Natural killer cell treated with Interleukin-12 subunit alpha and Interleukin-12 subunit beta and Interleukin-15 and Interleukin-18, amount 100 ng/mL, for 72 hours (primary cell): ENCODE data around the gene POPDC2. TPM values are rescaled to one million over a fixed set of nuclear protein-coding genes. Genes with fewer than 3 reads are reported as not detected.

ENCODE experiments used
- ATAC-seq, 2 donors: fragments of 150-1000 bp; cut with Tn5 transposase in 1 of 2; sonication (Bioruptor Pico), chemical (Tn5 transposase) in 1 of 2; 2 replicates each; pipeline ENCODE4 v1.10.0; 2021
- DNase-seq: peaks from one replicate; pipeline ENCODE4 v3.0.0; 2022; ENCODE audit warnings: low spot score
- H3K27ac Mint-ChIP-seq, 2 donors: 1 replicate in 1 of 2; 2 replicates in 1 of 2; pipeline ENCODE4 v1.8.0; 2022; ENCODE audit warnings: mixed read lengths in 2 of 2, mild to moderate bottlenecking in 1 of 2, moderate library complexity in 1 of 2
- H3K27me3 Mint-ChIP-seq, 2 donors: 1 replicate in 1 of 2; 2 replicates in 1 of 2; pipeline ENCODE4 v1.8.0; 2022; ENCODE audit warnings: mixed read lengths in 2 of 2
- H3K36me3 Mint-ChIP-seq: one replicate; pipeline ENCODE4 v1.8.0; 2022; ENCODE audit warnings: mixed read lengths
- H3K4me1 Mint-ChIP-seq, 2 donors: 1 replicate in 1 of 2; 2 replicates in 1 of 2; pipeline ENCODE4 v1.8.0; 2022; ENCODE audit warnings: low read depth in 2 of 2, mixed read lengths in 2 of 2, mild to moderate bottlenecking in 1 of 2
- H3K4me3 Mint-ChIP-seq: one replicate; pipeline ENCODE4 v1.8.0; 2022; ENCODE audit warnings: mixed read lengths
- H3K9me3 Mint-ChIP-seq: 2 replicates; pipeline ENCODE4 v1.8.0; 2022; ENCODE audit warnings: mixed read lengths
- total RNA-seq, 2 donors: library from RNA; stranded (reverse); gene quantifications; one replicate each; pipeline ENCODE4 v1.2.3, GENCODE V29; 2022

The POPDC2 gene
- total RNA-seq, 2 donors from 2014 or later: 3.6 to 4.1 TPM

DNA sequence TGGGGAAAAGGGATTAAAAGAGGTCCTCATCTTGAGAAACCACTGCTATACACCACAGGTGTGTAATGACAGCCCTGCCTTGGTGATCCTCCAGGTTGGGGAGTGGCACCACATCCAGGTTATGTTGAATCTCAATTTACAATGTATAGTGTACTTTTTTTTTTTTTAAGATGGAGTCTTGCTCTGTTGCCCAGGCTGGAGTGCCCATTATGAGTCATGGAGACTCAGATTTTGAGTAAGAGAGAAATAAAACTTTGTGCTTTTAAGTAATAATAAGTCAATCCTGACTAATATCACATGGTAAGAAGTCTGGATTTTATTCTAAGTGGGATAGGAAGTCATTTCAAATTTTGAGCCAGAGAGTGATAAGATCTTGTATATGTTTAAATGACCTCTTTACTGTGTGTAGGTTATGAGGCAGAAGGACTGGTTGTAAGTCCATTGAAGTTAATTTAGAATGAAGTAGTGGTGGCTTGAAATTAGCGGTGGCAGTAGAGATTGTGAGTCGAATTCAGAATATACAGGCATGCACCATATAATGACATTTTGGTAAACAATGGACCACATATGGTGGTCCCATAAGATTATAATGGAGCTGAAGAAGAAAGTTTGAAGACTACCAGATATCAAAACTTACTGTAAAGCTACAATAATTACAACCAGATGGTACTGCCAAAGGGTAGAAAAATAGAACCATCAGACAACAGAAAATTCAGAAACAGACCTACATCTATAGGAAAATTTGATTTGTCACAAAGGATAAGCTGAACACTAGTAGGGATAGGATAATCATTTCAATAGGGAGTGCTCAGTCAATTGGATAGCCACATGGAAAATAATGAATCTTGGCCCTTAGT, 20.7 kb downstream of the POPDC2 start:
- peak in 1 of 2 donors; percentile 46 for ATAC-seq
- peaks cover 10% of the 10 kb centered on the region for H3K36me3 Mint-ChIP-seq
- H3K4me3 Mint-ChIP-seq: peak overlapping the region; percentile 58
- peaks cover 4% of the 10 kb centered on the region for H3K9me3 Mint-ChIP-seq
- DNase-seq: no peak
- no peaks in the 10 kb centered on the region for H3K27me3 Mint-ChIP-seq
- H3K4me1 Mint-ChIP-seq: peaks cover 24 to 30% of the 10 kb centered on the region in 2 donors
- peak overlapping the region; percentile 85 to 95 for H3K27ac Mint-ChIP-seq

DNA sequence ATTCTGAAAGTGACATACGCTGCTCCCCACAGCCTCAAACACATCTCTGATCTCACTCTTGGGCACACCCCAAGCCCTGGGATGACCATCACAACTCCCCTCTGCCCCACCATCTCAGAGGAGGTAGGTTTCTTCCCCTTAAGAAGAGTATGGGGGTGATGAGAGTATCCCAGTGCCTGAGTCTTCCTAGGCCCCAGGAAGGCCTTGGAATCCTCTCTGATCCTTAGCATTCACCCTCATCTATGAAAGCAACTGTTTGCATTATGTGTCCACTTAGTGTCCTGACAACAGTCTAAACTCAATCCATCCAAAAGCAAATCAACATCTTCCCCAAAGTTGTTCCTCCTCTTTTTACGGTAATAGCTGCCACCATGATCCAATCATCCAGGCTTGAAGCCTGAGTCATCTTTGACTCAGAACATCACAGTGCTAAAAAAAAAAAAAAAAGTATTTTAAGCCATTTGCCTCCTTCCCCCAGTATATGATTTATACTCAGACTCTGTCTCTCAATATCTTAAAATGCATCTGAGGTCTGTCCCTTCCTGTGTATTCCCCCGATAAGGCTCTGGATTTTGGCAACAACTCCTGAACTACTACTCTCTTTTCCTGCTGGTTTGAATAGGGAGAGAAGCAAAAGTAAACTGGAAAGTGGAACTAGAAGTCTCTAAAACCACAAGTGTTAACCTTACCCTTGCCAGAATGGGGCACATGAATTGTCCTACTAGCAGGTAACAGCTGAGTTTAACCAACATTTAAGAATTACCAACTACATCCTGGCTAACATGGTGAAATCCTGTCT, 22.5 kb downstream of the POPDC2 start:
- Mint-ChIP-seq H3K27ac (peak overlapping the region; percentile 85 to 95), H3K27me3 (peaks cover 0 to under 1% of the 10 kb centered on the region in 2 donors), H3K36me3 (peaks cover 10% of the 10 kb centered on the region), H3K4me1 (peaks cover 24 to 30% of the 10 kb centered on the region in 2 donors), H3K9me3 (peaks cover 4% of the 10 kb centered on the region), H3K4me3 (peak overlapping the region; percentile 58)
- ATAC-seq (peak; percentile 73 to 84), DNase-seq (no peak)

DNA sequence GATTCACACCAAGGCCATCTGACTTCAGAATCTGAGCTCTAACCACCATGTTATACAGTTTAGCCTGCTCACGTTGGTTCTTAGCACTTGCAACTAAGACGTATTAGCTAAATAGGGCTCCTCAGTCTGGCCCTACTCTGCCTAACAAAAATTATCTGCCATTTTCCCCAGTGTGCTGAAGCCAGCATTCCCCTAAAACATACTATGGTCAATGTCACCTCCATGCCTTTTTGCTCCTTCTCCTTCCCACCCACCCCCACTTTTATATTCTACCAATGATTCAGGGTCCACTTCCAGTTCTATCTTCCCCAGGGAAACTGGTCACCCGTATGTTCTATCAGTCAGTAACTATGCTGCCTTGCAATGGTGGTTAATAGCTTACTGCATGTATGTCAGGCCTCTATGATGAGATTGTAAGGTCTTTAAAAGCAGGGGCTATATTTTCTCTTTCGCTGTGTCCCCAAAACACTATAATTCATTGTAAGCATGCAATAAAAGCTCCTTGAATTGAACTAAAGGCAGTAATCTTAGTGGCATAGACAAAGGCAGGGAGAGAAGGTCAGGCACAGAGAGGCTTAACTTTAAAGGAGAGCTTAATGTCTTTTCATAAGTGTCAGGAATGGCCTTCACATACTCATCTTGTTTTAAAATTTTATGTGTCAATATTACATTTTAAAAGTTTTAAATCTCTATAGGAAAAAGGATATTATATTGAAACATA, 23.3 kb downstream of the POPDC2 start:
- H3K27ac Mint-ChIP-seq: peak overlapping the region; percentile 85 to 95
- peaks cover 10% of the 10 kb centered on the region for H3K36me3 Mint-ChIP-seq
- DNase-seq: no peak
- H3K4me3 Mint-ChIP-seq: no peak overlapping the region
- H3K4me1 Mint-ChIP-seq: peaks cover 24 to 30% of the 10 kb centered on the region in 2 donors
- ATAC-seq: no peak
- H3K9me3 Mint-ChIP-seq: peaks cover 4% of the 10 kb centered on the region
- peaks cover 0 to 2% of the 10 kb centered on the region in 2 donors for H3K27me3 Mint-ChIP-seq

DNA sequence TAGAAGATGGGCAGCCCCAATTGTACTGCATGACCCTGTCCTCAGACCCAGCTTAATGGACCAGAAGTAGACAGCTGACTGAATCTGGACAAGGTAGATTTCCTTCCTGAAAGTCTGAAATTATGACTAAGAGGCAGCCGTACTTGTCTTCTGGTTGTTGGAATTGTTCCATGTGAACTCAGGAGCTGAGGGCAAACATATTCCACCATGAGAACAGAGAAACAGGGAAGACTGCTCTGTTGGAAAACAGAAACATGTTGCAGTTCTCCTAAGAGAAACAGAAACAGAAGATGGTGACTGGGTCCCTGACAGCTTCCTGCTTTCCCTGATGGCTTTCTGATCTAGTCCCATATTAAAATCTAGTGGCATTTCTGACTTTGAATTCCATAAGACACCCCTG, 24.1 kb downstream of the POPDC2 start:
- no peak overlapping the region for H3K4me3 Mint-ChIP-seq
- ATAC-seq (no peak), DNase-seq (no peak)
- H3K27ac Mint-ChIP-seq: peak overlapping the region in 1 of 2 donors; percentile 85
- peaks cover 10% of the 10 kb centered on the region for H3K36me3 Mint-ChIP-seq
- H3K4me1 Mint-ChIP-seq: peaks cover 24 to 30% of the 10 kb centered on the region in 2 donors
- H3K27me3 Mint-ChIP-seq: peaks cover 0 to 2% of the 10 kb centered on the region in 2 donors
- peaks cover 4% of the 10 kb centered on the region for H3K9me3 Mint-ChIP-seq

DNA sequence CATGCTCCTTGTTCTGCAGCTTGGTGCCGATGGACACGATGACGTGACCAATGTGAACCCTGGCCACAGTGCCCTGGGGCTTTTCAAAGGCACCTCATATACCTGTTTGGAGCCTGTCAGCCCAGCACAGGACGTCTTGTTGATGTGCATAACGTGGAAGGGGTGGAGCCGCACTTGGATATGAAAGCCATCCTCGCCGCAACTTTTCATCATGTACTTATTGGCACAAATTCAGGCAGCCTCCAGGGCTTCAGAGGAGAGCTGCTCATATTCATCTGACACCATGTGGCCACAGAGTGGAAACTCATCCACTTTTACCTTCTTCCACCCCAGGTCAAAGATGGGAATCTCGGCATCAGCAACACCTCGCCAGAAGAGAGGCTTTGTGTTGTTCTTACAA, 24.7 kb downstream of the POPDC2 start:
- H3K27me3 Mint-ChIP-seq: peaks cover 0 to 5% of the 10 kb centered on the region in 2 donors
- DNase-seq (no peak), ATAC-seq (no peak)
- H3K4me1 Mint-ChIP-seq: peaks cover 24 to 30% of the 10 kb centered on the region in 2 donors
- H3K36me3 Mint-ChIP-seq: peaks cover 10% of the 10 kb centered on the region
- no peak overlapping the region for H3K4me3 Mint-ChIP-seq
- H3K27ac Mint-ChIP-seq: no peak overlapping the region
- peaks cover 4% of the 10 kb centered on the region for H3K9me3 Mint-ChIP-seq

DNA sequence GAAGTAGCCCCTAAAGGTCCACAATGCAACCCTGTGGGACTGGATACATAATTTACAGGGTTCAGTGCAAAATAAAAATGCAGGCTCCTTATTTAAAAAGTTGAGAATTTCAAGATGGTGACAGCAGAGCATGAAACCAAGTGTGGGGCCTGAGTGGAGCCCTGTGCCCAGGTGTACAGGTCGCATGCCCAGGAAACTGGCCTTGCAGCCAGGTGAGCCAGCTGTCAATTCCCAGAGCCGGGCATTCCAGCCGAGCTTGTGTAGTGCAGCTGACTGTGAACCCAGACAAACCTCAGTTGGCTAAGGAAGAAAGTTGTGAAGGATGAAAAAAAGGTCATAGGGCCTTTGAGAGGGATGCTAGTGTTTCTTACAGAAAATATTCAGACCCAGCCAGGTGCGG, 27.6 kb downstream of the POPDC2 start:
- H3K27ac Mint-ChIP-seq: peak overlapping the region in 1 of 2 donors; percentile 12

DNA sequence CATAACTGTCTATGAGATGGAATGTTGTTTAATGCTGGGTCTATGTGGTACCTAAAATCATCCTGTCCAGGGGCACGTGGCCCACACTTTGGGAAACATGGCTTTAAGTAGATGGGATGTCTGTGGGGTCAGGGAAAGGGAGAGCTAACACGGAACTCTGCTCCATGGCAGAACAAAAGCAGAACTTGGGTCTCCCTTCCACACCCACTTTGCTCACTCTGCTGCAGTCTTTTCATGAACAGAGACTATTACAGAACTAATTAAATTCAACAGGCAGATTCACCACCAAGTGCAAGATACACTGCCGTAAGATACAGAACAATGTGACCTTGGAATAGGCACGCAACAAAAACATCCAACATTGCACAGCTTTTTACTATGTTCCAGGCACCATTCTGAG, 28.2 kb downstream of the POPDC2 start:
- Mint-ChIP-seq H3K4me3 (no peak overlapping the region), H3K4me1 (peaks cover 9 to 16% of the 10 kb centered on the region in 2 donors), H3K9me3 (no peaks in the 10 kb centered on the region), H3K36me3 (no peaks in the 10 kb centered on the region), H3K27me3 (peaks cover 0 to 12% of the 10 kb centered on the region in 2 donors), H3K27ac (no peak overlapping the region)
- ATAC-seq (no peak), DNase-seq (no peak)

More for the DNA sequence above, 27.6 kb downstream of the POPDC2 start:
- Mint-ChIP-seq H3K36me3 (no peaks in the 10 kb centered on the region), H3K9me3 (no peaks in the 10 kb centered on the region), H3K4me3 (no peak overlapping the region), H3K27me3 (peaks cover 0 to 12% of the 10 kb centered on the region in 2 donors), H3K4me1 (peaks cover 10 to 15% of the 10 kb centered on the region in 2 donors)
- DNase-seq (no peak), ATAC-seq (no peak)

DNA sequence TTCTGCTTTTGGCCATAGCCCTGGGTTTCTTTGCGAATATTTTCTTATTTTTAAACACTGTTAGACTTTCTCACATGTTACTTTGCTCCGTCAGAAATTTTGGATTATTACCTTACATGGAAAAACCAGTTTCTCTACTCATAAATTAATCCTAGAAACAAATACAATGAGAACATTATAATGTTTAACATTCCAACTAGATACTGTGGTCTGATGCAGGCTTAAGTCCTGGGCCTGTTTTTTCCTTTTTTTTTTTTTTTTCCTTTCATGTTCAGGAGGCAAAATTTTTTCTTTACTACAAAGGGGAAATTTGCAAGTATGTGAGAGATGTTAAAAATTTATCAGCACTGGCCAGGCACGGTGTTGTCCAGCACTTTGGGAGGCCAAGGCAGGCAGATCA, 28.9 kb downstream of the POPDC2 start:
- no peak overlapping the region for H3K27ac Mint-ChIP-seq
- no peak overlapping the region for H3K4me3 Mint-ChIP-seq
- no peak for ATAC-seq
- H3K36me3 Mint-ChIP-seq: no peaks in the 10 kb centered on the region
- peaks cover 14 to 15% of the 10 kb centered on the region in 2 donors for H3K4me1 Mint-ChIP-seq
- no peak for DNase-seq
- no peaks in the 10 kb centered on the region for H3K9me3 Mint-ChIP-seq
- peaks cover 0 to 12% of the 10 kb centered on the region in 2 donors for H3K27me3 Mint-ChIP-seq

DNA sequence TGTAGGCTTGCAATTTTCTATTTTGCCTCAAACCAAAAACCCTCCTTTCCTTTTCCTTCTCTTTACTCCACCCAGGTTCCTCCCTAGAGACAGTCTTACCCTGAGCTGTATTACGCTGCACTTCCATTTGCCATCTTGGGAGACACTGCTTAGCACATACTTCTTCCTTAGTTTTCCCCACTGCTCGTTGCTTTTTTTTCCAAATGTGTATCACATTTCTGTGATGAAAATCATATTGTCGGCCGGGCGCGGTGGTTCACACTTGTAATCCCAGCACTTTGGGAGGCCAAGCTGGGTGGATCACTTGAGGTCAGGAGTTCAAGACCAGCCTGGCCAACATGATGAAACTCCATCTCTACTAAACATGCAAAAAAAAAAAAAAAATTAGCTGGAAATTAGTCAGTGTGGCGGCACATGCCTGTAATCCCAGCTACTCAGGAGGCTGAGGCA, 29.5 kb downstream of the POPDC2 start:
- Mint-ChIP-seq H3K27ac (no peak overlapping the region), H3K4me1 (peaks cover 14 to 21% of the 10 kb centered on the region in 2 donors), H3K36me3 (no peaks in the 10 kb centered on the region), H3K4me3 (no peak overlapping the region), H3K27me3 (peaks cover 0 to 12% of the 10 kb centered on the region in 2 donors), H3K9me3 (no peaks in the 10 kb centered on the region)
- ATAC-seq (no peak), DNase-seq (no peak)

DNA sequence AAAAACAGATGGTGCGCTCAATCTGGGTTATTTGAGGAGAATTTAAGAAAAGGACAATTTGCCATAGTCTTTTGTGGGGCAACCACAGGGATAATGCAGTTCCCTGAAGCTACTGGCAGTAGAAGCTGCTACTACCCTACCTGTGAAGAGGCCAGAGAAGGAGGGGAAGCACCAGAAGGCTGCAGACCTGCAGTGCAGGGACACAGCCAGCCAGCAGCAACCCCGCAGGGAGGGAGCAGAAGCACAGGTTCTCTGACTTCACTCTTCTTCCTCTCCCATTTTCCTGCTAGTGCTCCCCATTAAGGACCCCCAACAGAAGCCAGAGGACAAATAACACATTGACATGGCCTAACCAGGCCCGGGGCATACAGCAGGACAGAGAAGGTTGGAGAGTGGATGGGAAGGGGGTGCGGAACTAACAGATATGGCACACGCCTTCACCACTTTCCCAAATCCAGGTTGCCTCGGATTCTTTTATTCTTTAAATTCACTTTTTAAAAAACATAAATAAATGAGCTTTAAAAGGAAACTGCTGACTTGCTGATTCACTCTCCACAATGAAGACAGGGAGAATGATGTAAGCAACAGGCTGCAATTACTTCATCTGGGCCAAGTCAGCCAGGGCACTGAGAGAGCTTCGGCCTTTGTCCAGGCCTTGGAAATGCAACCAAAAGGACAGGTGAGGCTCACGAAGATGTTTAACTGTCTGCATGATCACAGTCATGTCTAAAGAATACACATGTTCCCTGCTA, 30.1 kb downstream of the POPDC2 start:
- Mint-ChIP-seq H3K36me3 (no peaks in the 10 kb centered on the region), H3K4me3 (no peak overlapping the region), H3K9me3 (no peaks in the 10 kb centered on the region), H3K4me1 (peaks cover 14 to 21% of the 10 kb centered on the region in 2 donors), H3K27me3 (peaks cover 0 to 14% of the 10 kb centered on the region in 2 donors), H3K27ac (no peak overlapping the region)
- DNase-seq (no peak), ATAC-seq (no peak)

DNA sequence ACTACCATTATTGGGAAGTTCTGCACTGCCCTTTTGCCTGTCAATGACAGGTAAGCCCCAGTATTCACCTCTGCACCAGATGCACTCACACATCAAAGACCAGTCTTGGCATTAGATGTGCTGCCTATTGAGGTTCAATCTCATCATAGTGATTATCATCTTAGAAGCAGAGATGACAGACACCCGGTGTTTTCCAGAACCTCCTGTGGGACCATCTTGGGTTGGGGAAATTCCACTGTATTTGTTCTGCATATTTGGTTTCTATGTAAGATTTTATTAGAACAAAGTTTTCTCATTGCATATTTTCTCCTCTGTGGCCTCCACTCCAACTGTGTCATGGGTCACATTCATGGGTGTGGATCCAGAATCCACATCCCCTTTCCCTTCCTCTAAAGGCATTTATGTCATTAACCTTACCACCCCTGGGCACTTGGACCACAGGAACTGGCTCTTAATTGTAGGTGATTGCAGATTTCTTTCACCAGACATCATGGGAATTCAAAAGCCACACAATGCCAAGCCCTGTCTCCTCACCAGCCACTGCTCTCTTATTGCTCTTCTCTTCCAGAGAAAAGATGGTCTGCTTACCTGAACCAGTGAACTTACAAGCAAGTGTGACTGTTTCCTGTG, 31.5 kb downstream of the POPDC2 start:
- H3K27ac Mint-ChIP-seq: no peak overlapping the region

DNA sequence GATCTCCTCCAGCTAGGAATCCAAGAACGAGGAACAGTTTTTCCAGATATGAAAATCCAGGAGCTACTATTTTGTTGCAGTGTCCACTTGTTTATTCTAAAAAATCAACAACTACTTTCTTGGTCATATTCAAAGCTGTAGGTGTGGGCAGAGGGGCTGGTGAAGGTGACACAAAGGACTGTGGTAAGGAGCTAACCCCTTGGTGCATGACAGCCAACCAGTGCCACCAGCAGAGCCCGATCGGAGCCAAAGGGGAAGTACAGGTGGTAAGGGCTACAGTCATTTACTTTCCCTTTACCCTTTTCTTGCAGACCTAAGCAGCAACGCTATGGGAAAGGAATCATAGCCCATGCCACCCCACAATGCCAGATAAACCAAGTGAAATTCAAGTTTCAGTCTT, 32.0 kb downstream of the POPDC2 start:
- H3K4me3 Mint-ChIP-seq: no peak overlapping the region
- peak in 1 of 2 donors; percentile 52 for ATAC-seq
- no peaks in the 10 kb centered on the region for H3K9me3 Mint-ChIP-seq
- peaks cover 17 to 21% of the 10 kb centered on the region in 2 donors for H3K4me1 Mint-ChIP-seq
- no peaks in the 10 kb centered on the region for H3K36me3 Mint-ChIP-seq
- no peak for DNase-seq
- H3K27me3 Mint-ChIP-seq: peaks cover 0 to 17% of the 10 kb centered on the region in 2 donors
- H3K27ac Mint-ChIP-seq: peak overlapping the region in 1 of 2 donors; percentile 27

More for the DNA sequence above, 31.5 kb downstream of the POPDC2 start:
- Mint-ChIP-seq H3K36me3 (no peaks in the 10 kb centered on the region), H3K4me3 (no peak overlapping the region), H3K4me1 (peaks cover 17 to 21% of the 10 kb centered on the region in 2 donors), H3K9me3 (no peaks in the 10 kb centered on the region), H3K27me3 (peaks cover 0 to 17% of the 10 kb centered on the region in 2 donors)
- DNase-seq (no peak), ATAC-seq (no peak)
